SIG-M5 treated with dmso at 0.1 percent for 504 hours (cell line): Measurements from ENCODE around the gene SFMBT2.

Experiments used
- DNase-seq: peaks from one replicate; lab custom pipeline; 2025; ENCODE audit not compliant: unreplicated experiment; lab: John Stamatoyannopoulos, UW

The SFMBT2 gene

GRCh38 chr10:7410862-7411670 is at the start of gene SFMBT2:
TSS of gene SFMBT2 (minus strand) at chr10:7411034. CDS start at chr10:7381898, 29,136 bp downstream.
- peak; percentile 76 for DNase-seq

DNA sequence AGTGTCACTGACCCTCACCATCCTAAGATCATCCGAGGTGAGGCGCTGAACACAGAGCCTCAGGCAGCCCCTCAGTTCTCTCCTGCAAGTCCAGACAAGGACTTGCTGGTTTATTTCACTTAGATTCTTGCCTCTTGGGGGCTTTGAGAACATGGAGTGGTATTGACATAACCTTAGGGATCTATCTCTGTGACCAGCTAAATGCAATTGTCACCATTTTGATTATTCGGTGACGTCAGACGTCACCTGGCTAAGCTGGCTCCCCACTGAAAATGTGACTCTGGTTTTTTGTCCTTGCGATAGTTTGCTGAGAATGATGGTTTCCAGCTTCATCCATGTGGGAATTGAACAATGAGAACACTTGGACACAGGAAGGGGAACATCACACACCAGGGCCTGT is 49.2 kb upstream of the SFMBT2 start:
- no peak for DNase-seq

- no peak for DNase-seq
These were observed 47.7 kb upstream of the SFMBT2 start for GRCh38 chr10:7458556-7458955.

- peak; percentile 49 for DNase-seq
These were observed 46.9 kb upstream of the SFMBT2 start for GRCh38 chr10:7457478-7458316.

DNA sequence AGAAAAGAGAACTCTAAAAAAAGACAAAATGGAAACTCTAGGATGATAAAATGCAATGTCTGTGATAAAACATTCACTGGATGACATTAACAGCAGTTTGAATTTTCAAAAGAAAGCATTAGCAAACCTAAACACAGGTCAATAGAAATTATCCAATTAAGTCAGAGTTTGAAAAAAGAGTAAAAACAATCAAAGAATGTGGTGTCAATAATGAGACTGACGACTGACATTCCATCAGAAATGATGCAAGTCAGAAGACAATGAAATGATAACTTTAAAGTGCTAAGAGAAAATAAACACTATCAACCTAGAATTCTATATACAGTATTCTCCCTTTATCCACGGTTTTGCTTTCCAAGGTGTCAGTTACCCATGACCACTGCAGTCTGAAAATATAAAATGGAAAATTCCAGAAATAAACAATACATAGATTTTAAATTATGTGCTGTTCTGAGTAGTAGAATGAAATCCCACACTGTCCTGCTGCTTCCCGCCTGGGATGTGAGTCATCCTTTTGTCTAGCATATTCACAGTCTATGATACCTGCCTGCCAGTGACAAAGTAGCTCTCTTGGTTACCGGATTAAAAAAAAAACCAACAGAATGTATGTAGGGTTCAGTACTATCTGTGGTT is 38.3 kb upstream of the SFMBT2 start:
- no peak for DNase-seq

DNA sequence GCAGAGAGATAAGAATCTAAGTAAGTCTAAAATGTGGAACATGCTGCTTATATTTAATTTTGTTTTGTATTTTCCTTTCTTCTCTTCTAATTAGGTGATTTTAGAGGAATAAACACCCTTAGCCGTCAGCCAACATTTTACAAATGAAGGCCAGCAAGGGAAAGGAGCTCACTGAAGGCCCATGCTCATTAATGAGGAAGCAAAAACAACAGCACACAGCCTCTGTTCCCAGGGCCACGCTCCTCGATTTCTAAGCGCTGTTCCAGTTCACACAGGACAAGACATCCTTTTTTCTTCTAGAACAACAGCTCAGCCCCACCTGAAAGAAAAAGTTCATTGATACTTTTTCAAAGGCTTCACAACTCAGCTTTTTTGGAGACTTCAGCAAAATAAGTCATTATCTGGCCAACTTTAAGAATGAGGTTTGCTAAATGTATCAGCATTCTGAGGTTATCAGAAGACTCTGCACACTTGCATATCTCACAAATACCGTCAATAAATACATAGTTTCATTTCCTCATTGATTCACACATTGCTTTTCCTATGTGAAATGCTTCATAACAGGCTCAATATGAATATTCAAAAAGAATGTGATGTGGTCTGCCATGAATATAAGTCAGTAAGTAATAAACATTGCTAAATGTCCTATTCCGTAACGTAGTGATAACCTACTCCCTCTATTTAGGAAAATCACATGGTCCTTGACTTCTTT is 34.8 kb upstream of the SFMBT2 start:
- peak; percentile 33 for DNase-seq

DNA sequence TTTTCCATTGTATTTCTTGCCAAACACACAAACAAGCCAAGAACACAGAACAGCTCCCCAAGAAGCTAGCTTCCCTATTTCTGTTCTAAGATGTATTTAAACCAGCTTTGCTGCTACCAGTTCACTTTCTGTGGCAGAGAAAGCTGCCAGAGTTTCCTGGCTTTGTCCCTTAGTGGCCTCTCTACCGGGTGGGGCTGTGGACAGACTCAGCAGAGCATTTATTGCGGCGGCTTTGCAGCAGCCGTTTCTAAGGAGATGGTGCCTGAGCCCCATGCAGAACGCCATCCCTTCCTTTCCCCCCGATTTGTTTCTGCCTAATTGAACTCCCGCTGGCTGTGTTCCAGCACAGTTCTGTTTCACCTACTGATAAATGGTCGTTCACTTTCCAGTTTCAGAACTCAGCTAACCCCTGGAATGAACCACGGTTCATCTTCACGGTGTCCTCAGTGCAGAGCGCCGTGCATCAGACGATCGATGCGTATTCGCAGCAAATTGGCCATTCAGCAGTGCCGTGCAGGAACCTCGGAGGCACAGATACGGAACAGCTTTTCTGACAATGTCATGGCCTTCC is 33.8 kb upstream of the SFMBT2 start:
- no peak for DNase-seq

DNA sequence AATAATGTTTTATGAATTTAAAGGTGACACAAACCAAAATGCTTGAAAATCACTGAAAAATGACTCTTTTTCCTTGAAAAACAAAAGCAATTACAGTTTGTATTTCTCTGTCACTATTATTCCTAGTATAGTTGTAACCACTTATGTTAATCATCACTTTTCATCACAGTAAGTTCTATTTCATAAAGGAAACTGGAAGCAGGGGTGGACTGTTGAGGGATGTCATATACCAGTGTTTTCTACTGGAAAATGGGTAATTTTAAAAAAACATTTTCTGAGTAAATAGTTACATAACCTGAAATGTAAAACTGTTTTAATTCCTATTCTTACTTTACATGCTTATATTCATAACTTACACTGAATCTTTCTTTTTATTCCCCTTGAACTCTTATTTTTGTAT is 32.2 kb upstream of the SFMBT2 start:
- DNase-seq, result no peak

GRCh38 chr10:7441403-7442147 is 30.7 kb upstream of the SFMBT2 start:
- DNase-seq, result no peak

GRCh38 chr10:7439696-7440095 is 28.9 kb upstream of the SFMBT2 start:
- no peak for DNase-seq

- no peak for DNase-seq
These were observed 27.6 kb upstream of the SFMBT2 start for GRCh38 chr10:7438196-7438986.

- peak; percentile 54 for DNase-seq
These were observed 25.8 kb upstream of the SFMBT2 start for GRCh38 chr10:7436490-7437100.

GRCh38 chr10:7435674-7436073 is 24.8 kb upstream of the SFMBT2 start:
- no peak for DNase-seq

GRCh38 chr10:7434378-7434777 is 23.5 kb upstream of the SFMBT2 start:
- no peak for DNase-seq

- DNase-seq, result no peak
These were observed 23.0 kb upstream of the SFMBT2 start for GRCh38 chr10:7433861-7434260.

DNA sequence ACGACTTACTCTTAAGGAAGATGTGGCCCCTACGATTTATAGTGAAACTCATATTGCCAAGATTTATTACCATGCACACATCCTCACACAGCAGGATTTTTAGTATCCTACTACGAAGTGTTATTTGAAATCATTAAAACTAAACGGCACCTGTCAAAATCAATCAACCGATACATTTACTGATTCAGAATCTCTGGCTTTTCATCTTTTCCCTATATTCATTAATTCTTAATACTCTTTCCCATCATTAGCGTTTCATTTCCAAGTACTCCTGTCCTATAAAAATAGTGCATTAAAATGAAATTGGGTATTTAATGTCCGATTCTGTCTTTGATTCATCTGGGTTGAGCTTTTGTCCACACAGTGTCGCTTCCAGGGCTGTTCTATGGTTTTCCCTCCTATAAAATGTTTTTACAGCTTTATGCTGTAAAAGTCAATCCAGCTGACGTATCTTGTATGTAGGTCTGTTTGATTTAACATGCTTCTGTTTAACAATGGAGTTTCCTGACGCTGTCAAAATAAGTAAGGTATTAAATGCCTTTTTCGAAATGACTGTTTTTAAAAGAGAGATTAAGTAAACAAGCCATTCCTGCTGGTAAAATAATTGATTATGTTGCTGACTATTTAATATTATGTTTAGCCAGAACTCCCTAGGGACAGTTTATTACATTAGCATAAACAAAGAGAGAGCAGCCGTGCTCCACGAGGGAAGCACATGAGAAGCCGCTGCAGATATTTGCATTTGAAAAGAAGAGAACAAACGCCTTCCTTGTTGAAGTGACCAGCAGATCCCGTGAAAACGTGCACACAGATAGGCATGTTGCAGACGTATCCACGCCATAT is 22.3 kb upstream of the SFMBT2 start:
- no peak for DNase-seq

DNA sequence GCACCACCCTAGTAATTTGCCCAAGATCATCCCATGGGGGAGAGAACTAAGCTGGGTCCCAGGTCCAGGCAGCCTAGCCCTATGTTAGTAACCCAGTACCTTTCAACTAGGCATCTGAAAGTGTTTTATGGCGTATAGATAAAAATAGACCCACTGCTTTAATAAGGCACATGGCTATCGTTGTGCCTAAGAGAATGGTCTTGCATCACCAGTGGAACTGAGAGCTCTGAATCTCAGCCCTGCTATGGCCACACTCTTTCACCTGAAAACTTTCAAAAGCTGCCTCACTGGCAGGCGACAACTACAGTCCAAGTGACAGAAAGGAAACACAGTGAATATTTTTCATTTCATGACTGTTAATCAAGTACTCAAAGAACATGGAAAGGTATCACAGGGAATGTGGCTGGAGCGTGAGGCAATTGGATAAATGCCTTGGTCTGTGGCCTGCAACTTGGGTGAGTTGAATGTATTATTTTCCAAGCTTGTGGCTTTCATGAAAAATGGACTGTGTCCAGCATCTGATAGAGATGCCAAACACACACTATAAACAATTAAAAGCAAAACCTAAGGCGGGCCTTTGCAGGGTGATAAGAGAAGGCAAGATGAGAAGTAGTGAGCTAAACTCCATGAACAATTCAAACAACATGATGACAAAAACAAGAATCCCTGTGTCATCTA is 18.0 kb upstream of the SFMBT2 start:
- no peak for DNase-seq
